Lower leg skin (tissue), 3 donors: Measurements from ENCODE around the gene GTF3C4.

Source experiments
- POLR2A ChIP-seq, 2 donors: fragments of 450-650 bp; IDR thresholded peaks; one replicate each; pipeline ENCODE4 v1.6.1; 2016 to 2017; ENCODE audit warnings: antibody characterized with exemption in 2 of 2, mild to moderate bottlenecking in 1 of 2, moderate library complexity in 1 of 2
- TF ChIP-seq, protein P1 (sequence below), 3 donors: fragments of 450-650 bp; IDR thresholded peaks; one replicate each; pipeline ENCODE4 v1.5.1; 2016; ENCODE audit warnings: antibody characterized with exemption in 3 of 3, mild to moderate bottlenecking in 3 of 3, moderate library complexity in 2 of 3

DNA sequence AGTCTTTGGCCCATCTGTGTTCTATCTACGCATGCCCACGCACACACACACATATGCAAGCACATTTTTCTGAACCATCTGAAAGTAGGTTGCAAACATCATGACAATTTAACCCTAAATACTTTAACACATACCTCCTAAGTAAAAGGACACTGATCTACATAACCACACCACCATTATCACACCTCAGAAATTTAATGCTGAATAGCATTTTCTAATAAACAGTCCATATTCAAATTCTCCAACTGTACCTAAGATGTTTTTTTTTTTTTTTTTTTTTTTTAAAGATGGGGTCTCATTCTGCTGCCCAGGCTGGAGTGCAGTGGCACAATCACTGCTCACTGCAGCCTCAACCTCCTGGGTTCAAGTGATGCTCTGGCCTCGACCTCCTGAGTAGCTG is 35.9 kb upstream of the GTF3C4 start:
- TF ChIP-seq, protein P1, sequence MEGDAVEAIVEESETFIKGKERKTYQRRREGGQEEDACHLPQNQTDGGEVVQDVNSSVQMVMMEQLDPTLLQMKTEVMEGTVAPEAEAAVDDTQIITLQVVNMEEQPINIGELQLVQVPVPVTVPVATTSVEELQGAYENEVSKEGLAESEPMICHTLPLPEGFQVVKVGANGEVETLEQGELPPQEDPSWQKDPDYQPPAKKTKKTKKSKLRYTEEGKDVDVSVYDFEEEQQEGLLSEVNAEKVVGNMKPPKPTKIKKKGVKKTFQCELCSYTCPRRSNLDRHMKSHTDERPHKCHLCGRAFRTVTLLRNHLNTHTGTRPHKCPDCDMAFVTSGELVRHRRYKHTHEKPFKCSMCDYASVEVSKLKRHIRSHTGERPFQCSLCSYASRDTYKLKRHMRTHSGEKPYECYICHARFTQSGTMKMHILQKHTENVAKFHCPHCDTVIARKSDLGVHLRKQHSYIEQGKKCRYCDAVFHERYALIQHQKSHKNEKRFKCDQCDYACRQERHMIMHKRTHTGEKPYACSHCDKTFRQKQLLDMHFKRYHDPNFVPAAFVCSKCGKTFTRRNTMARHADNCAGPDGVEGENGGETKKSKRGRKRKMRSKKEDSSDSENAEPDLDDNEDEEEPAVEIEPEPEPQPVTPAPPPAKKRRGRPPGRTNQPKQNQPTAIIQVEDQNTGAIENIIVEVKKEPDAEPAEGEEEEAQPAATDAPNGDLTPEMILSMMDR (IDR thresholded peaks at IDR 0.05) = no peak
- no peak for TF ChIP-seq POLR2A (IDR thresholded peaks at IDR 0.05)
